ENCODE results near the gene AFF1.

DNA sequence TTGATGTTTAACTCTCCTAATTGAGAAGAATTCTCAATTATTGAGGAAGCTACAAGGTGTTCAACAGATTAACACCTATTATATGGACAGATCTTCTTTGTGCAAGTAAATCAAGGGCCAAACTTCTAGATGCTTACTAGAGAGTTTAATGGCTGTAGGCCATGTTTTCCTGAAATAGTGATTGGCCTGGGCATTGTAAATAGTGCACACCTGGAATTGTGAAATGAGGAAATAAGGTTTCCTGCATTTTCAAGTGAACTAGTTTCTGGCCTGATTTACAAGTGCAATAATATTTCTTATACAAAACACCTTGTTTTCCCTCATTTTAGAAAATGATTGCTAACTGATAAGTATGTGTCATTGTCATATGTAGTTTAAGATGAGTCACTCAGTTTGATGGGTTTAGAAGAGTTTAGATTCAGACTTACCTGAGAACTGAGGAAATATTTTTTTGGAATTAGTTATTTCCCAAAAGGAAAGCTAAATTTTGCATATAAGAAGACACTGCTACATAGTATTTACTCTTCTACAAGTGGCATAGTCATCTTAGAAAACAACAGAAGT lies 21.2 kb downstream of the AFF1 start:
- TF ChIP-seq, protein P1, sequence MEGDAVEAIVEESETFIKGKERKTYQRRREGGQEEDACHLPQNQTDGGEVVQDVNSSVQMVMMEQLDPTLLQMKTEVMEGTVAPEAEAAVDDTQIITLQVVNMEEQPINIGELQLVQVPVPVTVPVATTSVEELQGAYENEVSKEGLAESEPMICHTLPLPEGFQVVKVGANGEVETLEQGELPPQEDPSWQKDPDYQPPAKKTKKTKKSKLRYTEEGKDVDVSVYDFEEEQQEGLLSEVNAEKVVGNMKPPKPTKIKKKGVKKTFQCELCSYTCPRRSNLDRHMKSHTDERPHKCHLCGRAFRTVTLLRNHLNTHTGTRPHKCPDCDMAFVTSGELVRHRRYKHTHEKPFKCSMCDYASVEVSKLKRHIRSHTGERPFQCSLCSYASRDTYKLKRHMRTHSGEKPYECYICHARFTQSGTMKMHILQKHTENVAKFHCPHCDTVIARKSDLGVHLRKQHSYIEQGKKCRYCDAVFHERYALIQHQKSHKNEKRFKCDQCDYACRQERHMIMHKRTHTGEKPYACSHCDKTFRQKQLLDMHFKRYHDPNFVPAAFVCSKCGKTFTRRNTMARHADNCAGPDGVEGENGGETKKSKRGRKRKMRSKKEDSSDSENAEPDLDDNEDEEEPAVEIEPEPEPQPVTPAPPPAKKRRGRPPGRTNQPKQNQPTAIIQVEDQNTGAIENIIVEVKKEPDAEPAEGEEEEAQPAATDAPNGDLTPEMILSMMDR (conservative IDR thresholded peaks at IDR 0.05 in 1 of 2, IDR thresholded peaks at IDR 0.05 in 1 of 2; ENCODE audit: low read depth in 1 of 2, low read length in 2 of 2) = no peak
- no peak for TF ChIP-seq EZH2 (IDR thresholded peaks at IDR 0.05; ENCODE audit: low read length, missing control alignments)
